GM18951 (cell line): Measurements from ENCODE around the gene BICC1.

Experiments
- POLR2A ChIP-seq: IDR thresholded peaks from 4 replicates; pipeline ENCODE4 v1.6.1; 2011; ENCODE audit warnings: mild to moderate bottlenecking; ENCODE audit not compliant: insufficient read length, insufficient read depth; ENCODE audit errors: extremely low read depth
- in situ Hi-C: fragments of 300-500 bp; cut with MboI; formaldehyde crosslinking; loops from one replicate; pipeline ENCODE4 v1.12.0; 2022; ENCODE audit warnings: low sequenced_read_pairs, mixed read lengths, inconsistent platforms; ENCODE audit not compliant: unreplicated experiment

The BICC1 gene

DNA sequence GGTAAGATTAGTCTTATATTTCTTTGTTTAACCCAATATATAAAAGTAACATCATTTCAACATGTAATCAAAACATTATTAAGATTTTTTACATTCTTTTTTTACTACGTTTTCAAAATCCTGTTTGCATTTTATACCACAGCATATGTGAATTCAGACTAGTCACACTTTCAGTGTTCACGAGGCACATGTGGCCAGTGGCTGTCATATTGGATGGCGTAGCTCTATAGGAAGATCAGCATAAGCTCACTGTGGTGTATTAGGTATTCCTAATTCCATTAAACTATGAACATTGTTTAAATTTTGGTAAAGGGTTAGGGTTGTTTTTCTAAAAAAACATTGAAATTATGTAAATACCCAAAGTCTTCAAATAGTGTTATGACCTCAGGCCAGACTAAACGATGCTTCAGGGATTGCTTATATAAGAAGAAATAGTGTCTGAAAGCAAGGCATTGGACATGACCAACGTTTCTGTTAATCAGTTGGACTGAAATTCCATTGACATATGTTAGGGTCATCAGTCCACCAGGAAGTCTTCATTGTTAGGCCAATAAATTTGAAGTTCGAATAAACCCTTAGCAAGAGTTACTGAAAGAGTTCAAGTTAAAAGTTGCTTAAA is 97.0 kb downstream of the BICC1 start:
- TF ChIP-seq POLR2A: no peak
- in situ Hi-C loops: no loop called here

DNA sequence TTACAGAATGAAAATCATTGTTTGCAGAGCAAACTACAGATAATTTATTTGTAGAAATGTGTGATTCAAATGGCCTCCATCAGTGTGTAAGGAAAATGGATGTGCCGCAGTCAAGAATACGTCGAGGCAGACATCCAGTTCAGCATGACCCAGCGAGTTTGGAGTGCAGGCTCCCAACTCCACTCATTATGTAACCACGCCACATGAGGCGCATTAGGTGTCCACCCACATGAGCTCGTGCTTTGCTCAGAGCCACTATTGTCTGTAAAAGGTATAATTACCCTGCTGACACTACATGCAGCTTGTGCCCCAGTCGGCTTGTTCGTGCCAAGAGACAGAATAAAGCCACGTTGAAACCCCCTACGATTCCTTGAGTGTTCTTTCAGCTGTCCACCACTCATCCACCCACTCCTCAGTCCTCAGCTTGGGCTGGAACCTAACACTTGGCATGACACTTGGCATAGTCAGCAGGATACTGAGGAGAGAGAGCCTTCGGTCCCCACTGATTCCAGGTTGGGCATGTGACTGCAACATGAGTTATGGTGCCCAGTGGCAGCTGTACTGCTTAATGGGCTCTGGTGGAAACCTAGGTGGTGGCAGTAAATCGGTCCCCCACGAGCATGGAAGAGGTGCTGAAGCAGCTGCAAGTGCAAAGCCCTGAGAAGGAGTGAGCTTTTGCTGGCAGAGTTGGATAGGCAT is 102.7 kb downstream of the BICC1 start:
- in situ Hi-C loops: no loop called here
- TF ChIP-seq POLR2A: no peak

DNA sequence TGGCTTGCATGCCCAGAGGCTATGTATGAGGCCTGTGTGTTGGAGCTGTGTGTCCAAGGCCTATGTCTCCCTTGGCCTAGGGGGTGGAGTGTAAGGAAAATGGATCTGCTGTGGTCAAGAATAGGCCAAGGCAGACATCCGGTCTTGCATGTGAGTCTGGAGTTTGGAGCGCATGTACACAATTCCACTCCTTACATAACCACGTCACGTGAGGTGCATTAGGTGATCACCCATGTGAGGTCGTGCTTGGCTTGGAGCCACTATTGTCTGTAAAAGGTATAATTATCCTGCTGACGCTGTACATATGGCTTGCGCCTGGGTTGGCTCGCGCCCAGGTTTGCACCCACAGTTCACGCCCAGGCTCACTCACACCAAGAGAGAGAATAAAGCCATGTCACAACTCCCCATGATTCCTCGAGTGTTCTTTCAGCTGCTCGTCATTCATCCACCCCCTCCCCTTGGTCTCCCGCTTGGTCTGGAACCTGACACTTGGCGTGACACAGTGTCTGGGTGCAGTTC is 105.5 kb downstream of the BICC1 start:
- in situ Hi-C loops: no loop called here
- TF ChIP-seq POLR2A: no peak

DNA sequence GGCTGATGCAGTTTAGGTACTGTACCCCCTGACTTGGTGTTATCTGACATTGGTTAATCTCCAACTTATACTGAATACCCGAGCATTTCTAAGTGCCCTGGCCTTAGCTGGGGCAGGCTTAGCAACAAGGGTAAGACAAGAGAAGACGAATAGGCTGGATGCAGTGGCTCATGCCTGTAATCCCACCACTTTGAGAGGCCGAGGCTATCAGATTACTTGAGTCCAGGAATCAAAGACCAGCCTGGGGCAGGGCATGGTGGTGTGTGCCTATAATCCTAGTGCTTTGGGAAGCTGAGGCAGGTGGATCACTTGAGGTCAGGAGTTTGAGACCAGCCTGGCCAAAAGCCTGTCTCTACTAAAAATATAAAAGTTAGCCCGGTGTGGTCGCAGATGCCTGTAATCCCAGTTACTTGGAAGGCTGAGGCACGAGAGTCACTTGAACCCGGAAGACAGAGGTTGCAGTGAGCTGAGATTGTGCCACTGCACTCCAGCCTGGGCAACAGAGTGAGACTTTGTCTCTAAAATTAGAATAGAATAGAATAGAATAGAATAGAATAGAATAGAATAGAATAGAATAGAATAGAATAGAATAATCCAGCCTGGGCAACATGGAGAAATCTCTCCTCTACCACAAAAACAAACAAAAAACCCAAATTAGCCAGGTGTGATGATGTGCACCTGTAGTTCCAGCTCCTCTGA is 108.9 kb downstream of the BICC1 start:
- in situ Hi-C loops: no loop called here
- TF ChIP-seq POLR2A: no peak

DNA sequence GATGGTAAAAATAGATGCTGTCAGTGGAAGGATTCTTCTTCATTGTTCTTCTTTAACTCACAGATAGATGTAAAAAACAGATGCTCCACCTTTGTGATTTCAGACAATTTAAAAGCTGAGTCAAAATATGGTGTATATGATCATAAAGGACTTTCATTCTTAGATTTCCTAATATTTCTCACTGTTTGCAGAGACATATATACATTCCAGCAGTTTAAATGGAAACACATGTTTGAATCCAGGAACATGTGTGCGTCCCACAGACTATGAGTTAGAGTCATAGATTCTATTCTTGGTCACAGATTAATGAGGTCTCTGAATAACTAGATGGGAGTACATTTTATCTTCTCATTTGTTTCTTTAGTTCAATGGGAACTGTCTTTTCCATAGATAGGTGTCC is 109.6 kb downstream of the BICC1 start:
- in situ Hi-C loops: no loop called here
- no peak for TF ChIP-seq POLR2A

DNA sequence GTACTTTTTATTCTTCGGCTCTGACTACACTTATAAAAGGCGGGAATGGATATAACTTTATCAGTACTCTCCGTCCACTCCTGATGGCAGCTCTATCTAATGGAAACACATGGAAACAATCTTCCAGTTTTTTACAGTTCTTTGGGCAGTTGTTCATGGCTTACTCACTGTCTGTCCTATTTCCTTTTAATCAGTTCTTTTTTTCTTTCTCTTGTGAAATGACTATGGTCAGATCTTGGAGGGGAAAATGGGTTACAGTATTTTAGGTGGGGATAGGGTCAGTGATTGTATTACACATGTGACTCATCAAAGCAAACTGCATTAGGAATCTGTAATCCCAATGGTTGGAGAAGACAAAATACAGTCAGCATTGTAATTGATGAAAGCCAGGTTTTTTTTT is 112.4 kb downstream of the BICC1 start:
- no peak for TF ChIP-seq POLR2A
- in situ Hi-C loops: no loop called here

DNA sequence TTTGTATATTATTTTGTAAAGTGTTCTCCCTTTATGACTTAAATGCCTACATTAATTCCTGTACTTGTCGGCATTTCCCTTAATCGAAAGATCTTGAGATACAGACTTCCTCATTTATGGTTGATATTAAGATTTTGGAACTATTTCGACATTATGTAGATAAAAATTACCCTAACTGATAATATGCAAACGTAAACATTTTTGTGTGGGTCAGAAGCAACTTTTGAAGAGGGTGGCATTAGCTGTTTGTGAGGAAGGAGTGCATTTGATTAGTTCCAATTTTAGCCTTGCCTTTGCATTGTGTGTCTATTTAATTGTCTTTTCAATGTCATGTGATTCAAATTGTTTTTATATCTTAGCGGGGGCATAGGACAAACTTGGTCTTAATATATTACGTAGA is 114.7 kb downstream of the BICC1 start:
- no peak for TF ChIP-seq POLR2A
- in situ Hi-C loops: no loop called here

DNA sequence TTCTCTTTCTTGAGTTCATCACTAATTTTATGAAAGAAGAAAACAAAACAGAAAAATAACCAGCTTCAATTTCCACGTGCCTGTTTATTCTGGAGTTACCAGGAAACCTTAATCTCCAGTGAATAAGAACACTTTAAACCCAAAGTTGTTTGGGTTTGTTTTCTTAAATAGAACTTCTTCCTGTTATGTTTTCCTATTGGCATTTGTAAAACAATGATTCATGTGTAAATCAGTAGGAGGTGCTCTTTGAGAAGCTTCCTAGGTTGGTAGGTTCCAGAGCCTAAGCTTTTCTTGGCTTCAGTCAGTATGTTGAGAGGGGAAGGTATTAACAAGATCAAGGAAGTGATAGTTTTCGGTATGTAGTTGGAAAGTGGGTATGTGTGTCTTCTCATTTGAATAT is 119.0 kb downstream of the BICC1 start:
- in situ Hi-C loops: no loop called here
- TF ChIP-seq POLR2A: no peak

DNA sequence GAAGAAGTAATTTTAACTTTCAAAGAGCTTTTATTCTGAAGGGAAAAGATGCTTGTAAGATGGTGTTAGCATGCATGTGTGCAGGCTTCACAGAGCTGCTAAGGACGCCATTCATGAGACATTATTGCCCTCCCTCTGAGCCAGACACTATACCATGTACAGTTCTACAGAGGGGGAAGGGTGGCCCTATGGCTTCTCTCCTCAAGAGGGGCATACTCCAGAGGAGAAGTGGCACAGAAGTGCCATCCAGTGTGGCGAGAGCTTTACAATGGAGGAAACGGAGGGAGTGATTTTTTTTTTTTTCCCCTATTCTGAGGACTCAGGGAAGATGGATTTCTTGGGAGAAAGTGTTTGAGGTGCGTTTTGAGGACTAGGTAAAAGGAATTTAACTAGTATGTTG is 119.5 kb downstream of the BICC1 start:
- TF ChIP-seq POLR2A: no peak
- in situ Hi-C loops: no loop called here

DNA sequence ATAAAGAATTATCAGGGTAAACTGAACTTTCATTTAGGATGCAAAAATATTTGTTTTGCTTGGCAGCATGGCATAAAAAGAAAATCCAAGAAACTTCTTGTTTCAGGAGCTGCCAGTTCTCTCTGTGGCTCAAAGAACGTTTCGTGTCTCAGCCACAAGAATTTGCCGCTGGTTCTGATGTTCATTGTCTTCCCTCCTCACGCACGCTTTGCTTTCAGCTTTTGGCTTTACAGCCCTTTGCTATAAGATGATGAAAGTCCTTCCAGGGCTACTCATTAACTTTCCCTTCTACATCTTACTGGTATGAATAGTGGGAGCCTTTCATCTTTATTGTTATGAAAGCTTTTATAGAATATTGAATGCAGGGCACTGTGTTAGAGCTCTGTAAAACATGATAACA is 124.7 kb downstream of the BICC1 start:
- TF ChIP-seq POLR2A: no peak
- in situ Hi-C loops: no loop called here

DNA sequence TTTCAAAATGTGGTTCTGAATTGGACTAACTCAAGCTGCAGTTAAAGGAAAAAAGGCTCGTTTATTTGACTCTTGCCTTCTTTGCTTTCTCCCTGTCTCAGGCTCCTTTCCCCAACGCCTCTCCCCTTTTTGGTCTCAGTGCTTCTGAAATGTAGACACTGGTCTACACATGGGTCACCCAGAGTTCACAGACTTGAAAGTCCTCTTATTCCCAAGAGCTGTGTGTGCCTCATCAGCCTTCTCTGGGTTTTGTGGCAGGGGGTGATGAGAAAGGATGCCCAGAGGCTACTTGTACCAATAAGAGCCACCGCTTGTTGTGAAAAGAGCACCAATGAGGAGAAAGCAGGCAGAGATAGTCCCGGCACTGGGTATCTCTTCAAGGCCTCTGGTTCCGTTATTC is 125.7 kb downstream of the BICC1 start:
- TF ChIP-seq POLR2A: no peak
- in situ Hi-C loops: no loop called here

DNA sequence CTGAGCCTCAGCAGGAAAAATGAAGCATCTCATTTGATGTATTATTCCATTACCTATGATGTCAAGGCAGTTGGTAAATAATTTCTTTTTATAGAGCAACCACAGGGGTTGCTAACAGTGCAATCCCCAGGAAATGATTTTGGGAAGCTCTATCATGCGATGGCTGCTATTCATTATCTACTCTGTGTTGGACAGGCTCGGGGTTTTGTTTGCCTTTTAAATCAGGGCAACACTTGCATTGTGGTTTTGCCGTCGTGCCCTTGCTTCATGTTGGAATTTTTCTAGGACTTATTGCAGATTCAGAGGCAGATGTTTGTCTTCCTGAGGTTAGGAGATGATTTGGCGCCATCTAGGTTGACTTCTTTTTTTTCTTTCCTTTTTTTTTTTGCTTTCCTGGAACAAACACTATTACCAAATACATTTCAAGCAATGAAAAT is 128.4 kb downstream of the BICC1 start:
- in situ Hi-C loops: no loop called here
- TF ChIP-seq POLR2A: no peak

DNA sequence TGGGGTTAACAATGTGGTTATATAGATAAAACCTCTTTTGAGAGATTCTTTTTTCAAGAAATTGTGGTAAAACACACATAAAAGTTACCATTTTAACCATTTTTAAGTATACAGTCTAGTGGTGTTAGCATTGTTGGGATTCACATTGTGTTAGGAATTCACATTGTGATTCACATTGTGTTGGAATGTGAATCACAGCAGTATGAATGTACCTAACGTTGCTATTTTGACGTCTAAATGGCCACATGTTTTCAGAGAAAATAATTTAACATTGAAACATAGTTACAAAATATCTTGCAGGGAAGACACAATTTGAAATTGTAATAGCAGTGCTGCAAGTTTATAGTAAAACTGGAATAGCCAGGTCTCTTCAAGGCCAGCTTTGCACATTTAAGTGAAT is 129.0 kb downstream of the BICC1 start:
- in situ Hi-C loops: no loop called here
- TF ChIP-seq POLR2A: no peak

DNA sequence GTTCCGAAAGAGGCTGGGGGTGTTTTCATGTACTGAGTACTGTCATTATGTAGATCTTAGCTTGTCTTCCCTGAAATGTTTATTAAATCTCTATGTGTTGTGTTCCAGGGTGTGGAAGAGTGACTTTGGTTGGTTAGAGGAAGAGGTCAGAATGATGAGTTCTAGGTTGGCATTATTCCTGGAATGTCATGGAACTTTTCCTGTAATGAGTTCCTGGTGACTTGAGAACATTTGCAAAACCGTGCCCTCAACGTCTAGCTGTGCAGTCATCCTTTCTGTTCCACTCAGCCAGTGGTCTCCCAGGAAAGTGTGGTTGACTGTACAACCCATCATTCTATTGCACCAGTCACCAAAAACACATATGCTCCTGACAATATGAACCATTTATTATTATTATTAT is 129.6 kb downstream of the BICC1 start:
- TF ChIP-seq POLR2A: no peak
- in situ Hi-C loops: no loop called here
